ENCODE measurements around the gene CHRM5. TPM values are rescaled to one million over a fixed set of nuclear protein-coding genes. Genes with fewer than 3 reads are reported as not detected.

Gene CHRM5
- total and polyA plus RNA-seq, 2 donors (not counting 1 experiment from before 2014, with no cell fraction given) = not detected

- Mint-ChIP-seq H3K27ac (no peak overlapping the region), H3K27me3 (no peaks in the 10 kb centered on the region), H3K9me3 (ENCODE audit: insufficient read depth) (no peaks in the 10 kb centered on the region), H3K4me1 (peaks cover 3% of the 10 kb centered on the region), H3K4me3 (no peak overlapping the region)
- ChIA-PET POLR2A (interaction anchor here (0.7 kb wide), 1 partner anchor 779 kb away, joined by 3 read pairs; no protein-coding TSS in a partner anchor), CTCF (interaction anchor here (1.3 kb wide), 1 partner anchor 153 kb away, joined by 4 read pairs; the partner anchor contains the start of gene KATNBL1)
- H3K36me3 ChIP-seq (replicated peaks in 1 of 2; ENCODE audit: control extremely low read depth in 1 of 2, control insufficient read depth in 1 of 2, extremely low read depth in 1 of 2, insufficient read depth in 2 of 2, low read length in 1 of 2) = no peaks in the 10 kb centered on the region
- no peak overlapping the region for H3K4me3 ChIP-seq (ENCODE audit: control extremely low read depth in 1 of 5, extremely low read depth in 1 of 5, insufficient read depth in 1 of 5, low read depth in 2 of 5, low read length in 4 of 5)
- no peaks in the 10 kb centered on the region for H3K9me3 ChIP-seq (ENCODE audit: control extremely low read depth in 1 of 3, control insufficient read depth in 2 of 3, insufficient read depth in 1 of 3, low read length in 2 of 3)
- H3K4me2 ChIP-seq (replicated peaks; ENCODE audit: low read depth, low read length, poor library complexity, severe bottlenecking) = no peak overlapping the region
- no peak overlapping the region for H2AFZ ChIP-seq (ENCODE audit: insufficient read depth, low read depth, low read length, poor library complexity, severe bottlenecking)
- intact Hi-C loops (cut with micrococcal nuclease) = no loop called here
- H3K9ac ChIP-seq (ENCODE audit: low read length) = no peak overlapping the region
- H4K20me1 ChIP-seq (ENCODE audit: control insufficient read depth, insufficient read depth, low read length, poor library complexity, severe bottlenecking) = no peaks in the 10 kb centered on the region
- 100% methylated on average over 3 of the region's 5 CpGs for WGBS (ENCODE audit: insufficient coverage)
- H3K27ac ChIP-seq (ENCODE audit: low read length in 2 of 2) = no peak overlapping the region
- no peak for DNase-seq
- TF ChIP-seq EZH2 (IDR thresholded peaks at IDR 0.05; ENCODE audit: borderline replicate concordance, insufficient read depth, low read depth, low read length, poor library complexity, severe bottlenecking) = no peak
- no peak for TF ChIP-seq CTCF (IDR thresholded peaks at IDR 0.05)
- H3K79me2 ChIP-seq (ENCODE audit: control insufficient read depth, insufficient read depth, low read length) = no peaks in the 10 kb centered on the region
- no peaks in the 10 kb centered on the region for H3K27me3 ChIP-seq (replicated peaks in 1 of 4; ENCODE audit: control extremely low read depth in 1 of 4, control insufficient read depth in 3 of 4, insufficient read depth in 4 of 4, low read length in 3 of 4)
- ATAC-seq (ENCODE audit: low read depth) = no peak
- peaks cover 0 to 2% of the 10 kb centered on the region in 2 donors for H3K4me1 ChIP-seq (ENCODE audit: control insufficient read depth in 2 of 2, insufficient read depth in 2 of 2, low read length in 2 of 2)
Measured at GRCh38 chr15:34056911-34057310, 88.6 kb downstream of the CHRM5 start.

GRCh38 chr15:34059476-34059875 is 91.2 kb downstream of the CHRM5 start:
- Histone ChIP-seq H3K79me2 (ENCODE audit: control insufficient read depth, insufficient read depth, low read length) (no peaks in the 10 kb centered on the region), H4K20me1 (ENCODE audit: control insufficient read depth, insufficient read depth, low read length, poor library complexity, severe bottlenecking) (no peaks in the 10 kb centered on the region), H2AFZ (ENCODE audit: insufficient read depth, low read depth, low read length, poor library complexity, severe bottlenecking) (no peak overlapping the region), H3K4me1 (ENCODE audit: control insufficient read depth in 2 of 2, insufficient read depth in 2 of 2, low read length in 2 of 2) (peaks cover 0 to 4% of the 10 kb centered on the region in 2 donors), H3K27ac (ENCODE audit: low read length in 2 of 2) (no peak overlapping the region), H3K9me3 (ENCODE audit: control extremely low read depth in 1 of 3, control insufficient read depth in 2 of 3, insufficient read depth in 1 of 3, low read length in 2 of 3) (no peaks in the 10 kb centered on the region), H3K9ac (ENCODE audit: low read length) (no peak overlapping the region), H3K4me3 (ENCODE audit: control extremely low read depth in 1 of 5, extremely low read depth in 1 of 5, insufficient read depth in 1 of 5, low read depth in 2 of 5, low read length in 4 of 5) (no peak overlapping the region), H3K36me3 (replicated peaks in 1 of 2; ENCODE audit: control extremely low read depth in 1 of 2, control insufficient read depth in 1 of 2, extremely low read depth in 1 of 2, insufficient read depth in 2 of 2, low read length in 1 of 2) (no peaks in the 10 kb centered on the region), H3K4me2 (replicated peaks; ENCODE audit: low read depth, low read length, poor library complexity, severe bottlenecking) (no peak overlapping the region), H3K27me3 (replicated peaks in 1 of 4; ENCODE audit: control extremely low read depth in 1 of 4, control insufficient read depth in 3 of 4, insufficient read depth in 4 of 4, low read length in 3 of 4) (no peaks in the 10 kb centered on the region)
- no peaks in the 10 kb centered on the region for H3K27me3 Mint-ChIP-seq
- intact Hi-C loops (cut with micrococcal nuclease) = no loop called here
- no peak overlapping the region for H3K27ac Mint-ChIP-seq
- H3K9me3 Mint-ChIP-seq (ENCODE audit: insufficient read depth) = no peaks in the 10 kb centered on the region
- H3K4me1 Mint-ChIP-seq = peaks cover 4% of the 10 kb centered on the region
- ATAC-seq (ENCODE audit: low read depth) (no peak), DNase-seq (no peak)
- ChIA-PET POLR2A (no interaction called here), CTCF (interaction anchor here (1.3 to 6.0 kb wide), 2 partner anchors 150 to 528 kb away, joined by 4 to 44 read pairs; partner anchors contain the start of gene KATNBL1)
- WGBS (ENCODE audit: insufficient coverage) = 66% methylated on average over 2 of the region's 2 CpGs
- TF ChIP-seq CTCF (IDR thresholded peaks at IDR 0.05) (no peak), EZH2 (IDR thresholded peaks at IDR 0.05; ENCODE audit: borderline replicate concordance, insufficient read depth, low read depth, low read length, poor library complexity, severe bottlenecking) (no peak)
- no peak overlapping the region for H3K4me3 Mint-ChIP-seq

Measured in B cell (primary cell).